Nephron progenitor cell (in vitro differentiated cells): ENCODE measurements around the gene NCKAP5.
A peak's percentile ranks its signal among the peaks of the same experiment; 100 is the strongest.

Experiments
- DNase-seq: peaks from one replicate; pipeline ENCODE4 v3.0.0; 2021
- H3K27ac Mint-ChIP-seq: 2 replicates; pipeline ENCODE4 v1.8.0; 2021; ENCODE audit warnings: mild to moderate bottlenecking, moderate library complexity, mixed read lengths
- H3K27me3 Mint-ChIP-seq: 2 replicates; pipeline ENCODE4 v1.8.0; 2021; ENCODE audit warnings: mild to moderate bottlenecking, low read depth, mixed read lengths; ENCODE audit not compliant: poor library complexity
- H3K36me3 Mint-ChIP-seq: 2 replicates; pipeline ENCODE4 v1.8.0; 2021; ENCODE audit warnings: low read depth, mixed read lengths
- H3K4me1 Mint-ChIP-seq: 2 replicates; pipeline ENCODE4 v1.8.0; 2021; ENCODE audit warnings: mixed read lengths
- H3K4me3 Mint-ChIP-seq: 2 replicates; pipeline ENCODE4 v1.8.0; 2021; ENCODE audit warnings: mild to moderate bottlenecking, moderate library complexity, mixed read lengths
- H3K9me3 Mint-ChIP-seq: 2 replicates; pipeline ENCODE4 v1.8.0; 2021; ENCODE audit warnings: mild to moderate bottlenecking, moderate library complexity, mixed read lengths
- TF ChIP-seq, protein P1 (sequence below): fragments of 200-600 bp; sonication (generic); IDR thresholded peaks from 2 replicates; pipeline ENCODE4 v1.5.0; 2021; ENCODE audit warnings: antibody characterized with exemption

The NCKAP5 gene

GRCh38 chr2:132984731-132985130, 583.5 kb downstream of the NCKAP5 start:
- Mint-ChIP-seq H3K4me1 (no peaks in the 10 kb centered on the region), H3K9me3 (no peaks in the 10 kb centered on the region), H3K27me3 (peaks cover 3% of the 10 kb centered on the region), H3K27ac (no peak overlapping the region), H3K4me3 (no peak overlapping the region), H3K36me3 (no peaks in the 10 kb centered on the region)
- DNase-seq = no peak
- TF ChIP-seq, protein P1, sequence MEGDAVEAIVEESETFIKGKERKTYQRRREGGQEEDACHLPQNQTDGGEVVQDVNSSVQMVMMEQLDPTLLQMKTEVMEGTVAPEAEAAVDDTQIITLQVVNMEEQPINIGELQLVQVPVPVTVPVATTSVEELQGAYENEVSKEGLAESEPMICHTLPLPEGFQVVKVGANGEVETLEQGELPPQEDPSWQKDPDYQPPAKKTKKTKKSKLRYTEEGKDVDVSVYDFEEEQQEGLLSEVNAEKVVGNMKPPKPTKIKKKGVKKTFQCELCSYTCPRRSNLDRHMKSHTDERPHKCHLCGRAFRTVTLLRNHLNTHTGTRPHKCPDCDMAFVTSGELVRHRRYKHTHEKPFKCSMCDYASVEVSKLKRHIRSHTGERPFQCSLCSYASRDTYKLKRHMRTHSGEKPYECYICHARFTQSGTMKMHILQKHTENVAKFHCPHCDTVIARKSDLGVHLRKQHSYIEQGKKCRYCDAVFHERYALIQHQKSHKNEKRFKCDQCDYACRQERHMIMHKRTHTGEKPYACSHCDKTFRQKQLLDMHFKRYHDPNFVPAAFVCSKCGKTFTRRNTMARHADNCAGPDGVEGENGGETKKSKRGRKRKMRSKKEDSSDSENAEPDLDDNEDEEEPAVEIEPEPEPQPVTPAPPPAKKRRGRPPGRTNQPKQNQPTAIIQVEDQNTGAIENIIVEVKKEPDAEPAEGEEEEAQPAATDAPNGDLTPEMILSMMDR = no peak

- H3K36me3 Mint-ChIP-seq = no peaks in the 10 kb centered on the region
Observed at GRCh38 chr2:132980304-132980703, 588.0 kb downstream of the NCKAP5 start.

DNA sequence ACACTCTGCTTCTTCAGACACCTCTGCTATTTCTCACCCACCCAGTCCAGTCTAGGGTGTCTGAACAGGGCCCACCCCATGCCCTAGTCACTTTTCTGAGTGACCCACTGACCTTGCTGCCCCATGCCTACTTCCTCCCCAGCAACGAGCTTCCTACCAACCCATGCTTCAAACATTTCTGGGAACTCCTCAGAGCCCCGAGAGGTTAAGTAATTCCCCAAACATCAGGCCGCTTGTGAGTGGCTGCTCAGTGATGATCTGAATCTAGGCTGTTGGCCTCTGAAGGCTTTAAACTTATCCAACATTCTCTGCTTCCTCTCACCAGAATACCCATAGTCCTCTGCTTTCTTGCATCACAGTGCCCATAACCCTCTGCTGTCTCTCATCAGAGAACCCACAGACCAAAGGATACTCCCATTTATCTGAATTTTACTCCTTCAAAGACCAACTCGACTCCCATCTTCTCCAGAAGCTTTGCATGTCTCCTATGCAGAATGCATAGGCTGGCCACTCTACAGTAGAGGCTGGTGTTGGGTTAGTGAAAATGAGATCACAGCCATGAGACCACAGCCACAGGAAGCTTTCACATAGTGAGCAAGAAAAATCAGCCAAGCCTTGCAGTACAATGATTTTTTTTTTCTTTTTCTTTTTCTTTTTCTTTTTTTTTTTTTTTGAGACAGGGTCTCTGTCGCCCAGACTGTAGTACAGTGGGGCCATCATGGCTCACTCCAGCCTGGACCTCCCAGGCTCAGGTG, 588.7 kb downstream of the NCKAP5 start:
- peaks cover 12% of the 10 kb centered on the region for H3K4me1 Mint-ChIP-seq
- H3K27me3 Mint-ChIP-seq = peaks cover 3% of the 10 kb centered on the region
- no peaks in the 10 kb centered on the region for H3K36me3 Mint-ChIP-seq
- TF ChIP-seq, protein P1 = no peak
- H3K4me3 Mint-ChIP-seq = no peak overlapping the region
- DNase-seq = no peak
- H3K27ac Mint-ChIP-seq = peak overlapping the region; percentile 73
- H3K9me3 Mint-ChIP-seq = no peaks in the 10 kb centered on the region

More at GRCh38 chr2:132980304-132980703, 588.0 kb downstream of the NCKAP5 start:
- TF ChIP-seq, protein P1 = no peak
- H3K27me3 Mint-ChIP-seq = peaks cover 3% of the 10 kb centered on the region
- H3K9me3 Mint-ChIP-seq = no peaks in the 10 kb centered on the region
- peaks cover 4% of the 10 kb centered on the region for H3K4me1 Mint-ChIP-seq
- no peak for DNase-seq
- H3K27ac Mint-ChIP-seq = no peak overlapping the region
- H3K4me3 Mint-ChIP-seq = no peak overlapping the region

DNA sequence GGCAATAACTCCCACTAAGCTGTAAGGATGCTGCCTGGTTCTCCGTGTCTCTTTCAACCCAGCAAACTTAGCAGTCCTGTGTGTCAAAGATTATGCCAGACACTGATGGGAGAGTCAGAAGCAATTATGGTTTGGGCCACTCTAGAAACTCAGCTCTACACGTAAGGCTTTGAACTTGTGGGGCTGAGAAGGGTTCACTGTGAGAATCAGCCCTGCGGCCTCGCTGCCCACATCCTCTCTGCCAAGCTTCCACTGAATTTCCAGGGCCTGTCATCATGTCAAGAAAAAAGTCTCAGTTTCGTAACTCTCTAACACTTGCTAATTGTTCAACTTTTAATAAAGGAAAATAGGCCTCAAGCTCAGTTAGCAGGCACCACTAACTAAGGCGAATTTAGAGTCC, 589.4 kb downstream of the NCKAP5 start:
- peaks cover 18% of the 10 kb centered on the region for H3K4me1 Mint-ChIP-seq
- H3K4me3 Mint-ChIP-seq = no peak overlapping the region
- TF ChIP-seq, protein P1 = no peak
- no peak for DNase-seq
- H3K27ac Mint-ChIP-seq = no peak overlapping the region
- no peaks in the 10 kb centered on the region for H3K36me3 Mint-ChIP-seq
- H3K9me3 Mint-ChIP-seq = no peaks in the 10 kb centered on the region
- H3K27me3 Mint-ChIP-seq = peaks cover 3% of the 10 kb centered on the region

- H3K4me1 Mint-ChIP-seq = peaks cover 22% of the 10 kb centered on the region
- no peak overlapping the region for H3K27ac Mint-ChIP-seq
- DNase-seq = no peak
- H3K4me3 Mint-ChIP-seq = no peak overlapping the region
- H3K9me3 Mint-ChIP-seq = no peaks in the 10 kb centered on the region
- peaks cover 3% of the 10 kb centered on the region for H3K27me3 Mint-ChIP-seq
- TF ChIP-seq, protein P1 = no peak
- no peaks in the 10 kb centered on the region for H3K36me3 Mint-ChIP-seq
Observed at GRCh38 chr2:132977812-132978529, 590.3 kb downstream of the NCKAP5 start.
